Psoas muscle (tissue), 8 donors: ENCODE measurements around the gene PRR23E. TPM values are rescaled to one million over a fixed set of nuclear protein-coding genes. Genes with fewer than 3 reads are reported as not detected.

Source experiments
- ATAC-seq, 4 donors: fragments of 200-7000 bp; cut with Tn5 transposase; one replicate each; pipeline ENCODE4 v1.9.1; 2020; ENCODE audit warnings: moderate library complexity in 3 of 4, mild to moderate bottlenecking in 2 of 4
- DNase-seq, 2 donors: peaks; one replicate each; pipeline ENCODE4 v3.0.0-alpha.2; 2020
- H3K27ac ChIP-seq: fragments of 200-600 bp; one replicate; pipeline ENCODE4 v1.8.0; 2022
- H3K27me3 ChIP-seq, 3 donors: fragments of 200-600 bp in 1 of 3; one replicate each; pipeline versions ENCODE4 v1.6.1 to v1.8.0; 2013 to 2022; ENCODE audit warnings: low read length in 2 of 3, mild to moderate bottlenecking in 2 of 3, moderate library complexity in 1 of 3; ENCODE audit not compliant: insufficient read depth in 3 of 3
- H3K36me3 ChIP-seq, 2 donors: fragments of 200-600 bp in 1 of 2; one replicate each; pipeline versions ENCODE4 v1.6.1 to v1.8.0; 2013 to 2022; ENCODE audit warnings: low read depth in 1 of 2, mild to moderate bottlenecking in 1 of 2, moderate library complexity in 1 of 2; ENCODE audit not compliant: insufficient read depth in 1 of 2
- H3K4me1 ChIP-seq: fragments of 200-600 bp; one replicate; pipeline ENCODE4 v1.8.0; 2022
- H3K4me3 ChIP-seq: fragments of 200-600 bp; one replicate; pipeline ENCODE4 v1.8.0; 2022; ENCODE audit warnings: mild to moderate bottlenecking
- H3K9me3 ChIP-seq: fragments of 200-600 bp; one replicate; pipeline ENCODE4 v1.8.0; 2022
- CTCF ChIP-seq: fragments of 200-600 bp; IDR thresholded peaks from one replicate; pipeline ENCODE4 v1.8.0; 2022; ENCODE audit warnings: antibody characterized with exemption
- WGBS, 3 donors: extraction: QIAGEN DNeasy Blood & Tissue Kit; methylation state at CpG; one replicate each; pipeline versions ENCODE4 v1.1.6 to v1.1.7; 2013; 5-methylcytosine and 5-hydroxymethylcytosine counted together
- intact Hi-C, 2 donors: fragments of 100-400 bp; cut with DNase I; formaldehyde crosslinking; loops; one replicate each; pipeline versions ENCODE4 v1.11.0 to v1.14.2; 2022
- polyA plus RNA-seq, 3 donors: library from polyadenylated mRNA; stranded (reverse); fragments of 200-250 nt; gene quantifications; one replicate each; pipeline ENCODE4 v1.2.3, GENCODE V29; 2013
- total RNA-seq, 4 donors: library from RNA; stranded (reverse); fragmentation: NEBNext Ultra II Directional in 2 of 4; extraction: Animal tissue kit (Norgen Biotek cat#: 25700) in 2 of 4; gene quantifications; one replicate each; pipeline versions ENCODE4 v1.2.1 to v1.2.4, GENCODE V29; 2021 to 2023
- donor health status: healthy with polysubstance abuse.
- donor health status: DM: no; HTN: no; CAD: no; lungs with moderate emphysema.
- donor health status: Bipolar disorder and iron deficiency.
- donor health status: healthy.
- donor health status: DM: yes; HTN: yes; CAD: no.
- donor health status: DM: no; HTN: no; CAD: no.
- donor health status: DM: no; HTN: no; CAD: no.
- donor health status: DM: yes; HTN: yes; CAD: no.

PRR23E gene
- total and polyA plus RNA-seq, 7 donors, result not detected

GRCh38 chr3:127182848-127183714, 9.8 kb upstream of the PRR23E start:
- H3K27me3 ChIP-seq, result no peaks in the 10 kb centered on the region
- 57 to 62% (median 61%) methylated on average over 8 of the region's 8 CpGs for WGBS, 3 donors
- no peaks in the 10 kb centered on the region for H3K9me3 ChIP-seq
- H3K4me1 ChIP-seq, result no peaks in the 10 kb centered on the region
- H3K36me3 ChIP-seq, result no peaks in the 10 kb centered on the region
- intact Hi-C loops, result loop anchor here in 1 of 2 donors (5.0 kb wide), 1 partner anchor 506 kb away; no protein-coding TSS in a partner anchor
- no peak for TF ChIP-seq CTCF
- H3K27ac ChIP-seq, result no peak overlapping the region
- H3K4me3 ChIP-seq, result no peak overlapping the region
- DNase-seq (no peak), ATAC-seq (no peak)

- no peaks in the 10 kb centered on the region for H3K9me3 ChIP-seq
- no peaks in the 10 kb centered on the region for H3K4me1 ChIP-seq
- no peaks in the 10 kb centered on the region for H3K36me3 ChIP-seq
- H3K4me3 ChIP-seq, result no peak overlapping the region
- H3K27me3 ChIP-seq, result no peaks in the 10 kb centered on the region
- no peak for ATAC-seq
- no peak overlapping the region for H3K27ac ChIP-seq
- 84 to 85% (median 84%) methylated on average over 23 of the region's 23 CpGs for WGBS, 3 donors
- intact Hi-C loops, result loop anchor here in 1 of 2 donors (5.0 kb wide), 1 partner anchor 507 kb away; no protein-coding TSS in a partner anchor
- no peak for DNase-seq
- TF ChIP-seq CTCF, result no peak
These were observed 8.7 kb upstream of the PRR23E start for GRCh38 chr3:127183931-127184869.

GRCh38 chr3:127184870-127185216, 8.1 kb upstream of the PRR23E start:
- H3K4me3 ChIP-seq, result no peak overlapping the region
- DNase-seq (no peak), ATAC-seq (no peak)
- H3K36me3 ChIP-seq, result no peaks in the 10 kb centered on the region
- H3K9me3 ChIP-seq, result no peaks in the 10 kb centered on the region
- TF ChIP-seq CTCF, result no peak
- intact Hi-C loops, result loop anchor here in 1 of 2 donors (5.0 kb wide), 1 partner anchor 508 kb away; no protein-coding TSS in a partner anchor
- H3K27ac ChIP-seq, result no peak overlapping the region
- H3K27me3 ChIP-seq, result no peaks in the 10 kb centered on the region
- no peaks in the 10 kb centered on the region for H3K4me1 ChIP-seq
- WGBS, 3 donors, result 82 to 85% (median 83%) methylated on average over 4 of the region's 4 CpGs

- Histone ChIP-seq H3K9me3 (no peaks in the 10 kb centered on the region), H3K27me3 (no peaks in the 10 kb centered on the region), H3K36me3 (no peaks in the 10 kb centered on the region), H3K27ac (no peak overlapping the region), H3K4me1 (no peaks in the 10 kb centered on the region), H3K4me3 (no peak overlapping the region)
- intact Hi-C loops, result no loop called here
- WGBS, 3 donors, result 72 to 78% (median 74%) methylated on average over 3 of the region's 3 CpGs
- no peak for TF ChIP-seq CTCF
- no peak for DNase-seq
- no peak for ATAC-seq
These were observed 7.7 kb upstream of the PRR23E start for GRCh38 chr3:127185268-127185667.
